GM08714 (cell line): Measurements from ENCODE around the gene IL36A.

Experiments
- H3K4me3 ChIP-seq: fragments of 200-500 bp; sonication (Bioruptor generic); 2 replicates; pipeline ENCODE4 v1.5.1; 2014; ENCODE audit warnings: mild to moderate bottlenecking, low read length, inconsistent platforms
- ZNF274 ChIP-seq: IDR thresholded peaks from 2 replicates; pipeline ENCODE4 v1.6.1; 2012; ENCODE audit warnings: mild to moderate bottlenecking, low read depth, low read length

Gene IL36A

GRCh38 chr2:113005030-113005509, at the start of gene IL36A:
TSS of gene IL36A (plus strand) at chr2:113005459. CDS start at chr2:113005872, 413 bp downstream.
- no peak within 1 kb of the TSS for H3K4me3 ChIP-seq
- no peak for TF ChIP-seq ZNF274

- TF ChIP-seq ZNF274: no peak
Measured at GRCh38 chr2:112957511-112957910, 47.7 kb upstream of the IL36A start.

GRCh38 chr2:112958428-112959108, 46.7 kb upstream of the IL36A start:
- no peak for TF ChIP-seq ZNF274
- no peak overlapping the region for H3K4me3 ChIP-seq

More at GRCh38 chr2:112957511-112957910, 47.7 kb upstream of the IL36A start:
- H3K4me3 ChIP-seq: no peak overlapping the region

GRCh38 chr2:112959109-112959812, 46.0 kb upstream of the IL36A start:
- H3K4me3 ChIP-seq: no peak overlapping the region
- TF ChIP-seq ZNF274: no peak

GRCh38 chr2:112960230-112960825, 44.9 kb upstream of the IL36A start:
- H3K4me3 ChIP-seq: no peak overlapping the region
- TF ChIP-seq ZNF274: no peak

- TF ChIP-seq ZNF274: no peak
- H3K4me3 ChIP-seq: no peak overlapping the region
Measured at GRCh38 chr2:112962308-112963175, 42.7 kb upstream of the IL36A start.

GRCh38 chr2:112967023-112967422, 38.2 kb upstream of the IL36A start:
- H3K4me3 ChIP-seq: no peak overlapping the region
- TF ChIP-seq ZNF274: no peak

GRCh38 chr2:112972423-112973086, 32.7 kb upstream of the IL36A start:
- H3K4me3 ChIP-seq: no peak overlapping the region
- no peak for TF ChIP-seq ZNF274

GRCh38 chr2:112973156-112973555, 32.1 kb upstream of the IL36A start:
- no peak overlapping the region for H3K4me3 ChIP-seq
- TF ChIP-seq ZNF274: no peak

GRCh38 chr2:112977559-112978056, 27.7 kb upstream of the IL36A start, which contains the start of gene IL36G:
TSS of gene IL36G (plus strand) at chr2:112978006. CDS start at chr2:112978639, 633 bp downstream.
- TF ChIP-seq ZNF274: no peak
- no peak within 1 kb of the TSS for H3K4me3 ChIP-seq

GRCh38 chr2:112979731-112980130, 25.5 kb upstream of the IL36A start:
- no peak overlapping the region for H3K4me3 ChIP-seq
- no peak for TF ChIP-seq ZNF274

- TF ChIP-seq ZNF274: no peak
- no peak overlapping the region for H3K4me3 ChIP-seq
Measured at GRCh38 chr2:112980537-112980936, 24.7 kb upstream of the IL36A start.

- no peak for TF ChIP-seq ZNF274
Measured at GRCh38 chr2:112985090-112985489, 20.2 kb upstream of the IL36A start.

More at GRCh38 chr2:112985090-112985489, 20.2 kb upstream of the IL36A start:
- no peak overlapping the region for H3K4me3 ChIP-seq
